Measurements from ENCODE around the gene ZNF556.

ZNF556 gene

GRCh38 chr19:2867025-2867991, at the start of gene ZNF556:
ZNF556 (plus strand) TSS chr19:2867335; CDS start chr19:2867422, 87 bp downstream.
- DNase-seq: peak; percentile 97

- DNase-seq: peak; percentile 96
Measured at GRCh38 chr19:2819540-2820111, 47.5 kb upstream of the ZNF556 start, which contains the start of gene ZNF554. ZNF554 (plus strand) TSS chr19:2819868; CDS start chr19:2820072, 204 bp downstream.

DNA sequence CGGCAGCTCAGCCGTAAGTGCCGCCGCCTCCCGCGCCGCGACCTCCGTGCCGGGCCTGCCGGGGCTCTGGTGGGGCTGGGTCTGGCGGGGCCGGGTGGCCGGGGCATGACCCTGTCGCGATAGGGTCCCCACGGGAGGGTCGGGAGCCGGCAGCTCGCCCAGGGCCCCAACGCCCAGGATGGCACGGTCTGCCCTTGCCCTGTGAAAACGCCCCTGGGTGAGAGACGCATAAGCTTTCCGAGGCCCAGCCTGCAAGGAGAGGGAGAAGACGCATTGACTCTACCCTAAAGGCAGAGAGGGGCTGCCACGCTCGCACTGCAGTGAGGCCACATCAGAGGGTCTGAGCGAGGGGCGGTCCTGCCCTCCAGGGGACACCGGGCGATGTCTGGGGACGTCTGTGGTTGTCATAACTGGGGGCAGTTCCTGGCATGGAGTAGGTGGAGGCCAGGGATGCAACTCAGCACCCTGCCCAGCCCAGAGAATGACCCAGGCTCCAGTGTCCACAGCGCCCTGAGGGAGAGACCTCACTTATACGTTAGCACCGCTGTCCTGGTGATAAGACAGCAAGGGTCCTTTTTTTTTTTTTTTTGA, 46.9 kb upstream of the ZNF556 start:
- DNase-seq: no peak

GRCh38 chr19:2822846-2823245, 44.3 kb upstream of the ZNF556 start:
- no peak for DNase-seq

- DNase-seq: no peak
Measured at GRCh38 chr19:2823646-2824045, 43.5 kb upstream of the ZNF556 start.

- no peak for DNase-seq
Measured at GRCh38 chr19:2824129-2824528, 43.0 kb upstream of the ZNF556 start.

- no peak for DNase-seq
Measured at GRCh38 chr19:2827022-2827421, 40.1 kb upstream of the ZNF556 start.

- DNase-seq: no peak
Measured at GRCh38 chr19:2827840-2828489, 39.2 kb upstream of the ZNF556 start.

DNA sequence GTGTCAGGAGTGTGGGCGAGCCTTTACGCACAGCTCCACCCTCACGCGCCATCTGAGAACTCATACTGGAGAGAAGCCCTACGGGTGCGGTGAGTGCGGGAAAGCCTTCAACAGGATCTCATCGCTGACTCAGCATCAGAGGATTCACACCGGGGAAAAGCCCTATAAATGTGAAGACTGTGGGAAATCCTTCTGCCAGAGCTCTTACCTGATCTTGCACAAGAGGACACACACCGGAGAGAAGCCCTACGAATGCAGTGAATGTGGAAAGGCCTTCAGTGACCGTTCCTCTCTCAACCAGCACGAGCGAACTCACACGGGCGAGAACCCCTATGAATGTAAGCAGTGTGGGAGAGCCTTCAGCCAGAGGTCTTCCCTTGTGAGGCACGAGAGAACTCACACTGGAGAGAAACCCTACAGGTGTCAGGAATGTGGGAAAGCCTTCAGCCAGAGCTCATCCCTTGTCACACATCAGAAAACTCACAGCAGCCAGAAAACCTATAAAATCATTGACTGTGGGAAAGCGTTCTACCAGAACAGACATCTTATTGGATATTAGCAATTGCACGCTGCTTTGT, 32.8 kb upstream of the ZNF556 start:
- no peak for DNase-seq

- DNase-seq: no peak
Measured at GRCh38 chr19:2837430-2837829, 29.7 kb upstream of the ZNF556 start.

DNA sequence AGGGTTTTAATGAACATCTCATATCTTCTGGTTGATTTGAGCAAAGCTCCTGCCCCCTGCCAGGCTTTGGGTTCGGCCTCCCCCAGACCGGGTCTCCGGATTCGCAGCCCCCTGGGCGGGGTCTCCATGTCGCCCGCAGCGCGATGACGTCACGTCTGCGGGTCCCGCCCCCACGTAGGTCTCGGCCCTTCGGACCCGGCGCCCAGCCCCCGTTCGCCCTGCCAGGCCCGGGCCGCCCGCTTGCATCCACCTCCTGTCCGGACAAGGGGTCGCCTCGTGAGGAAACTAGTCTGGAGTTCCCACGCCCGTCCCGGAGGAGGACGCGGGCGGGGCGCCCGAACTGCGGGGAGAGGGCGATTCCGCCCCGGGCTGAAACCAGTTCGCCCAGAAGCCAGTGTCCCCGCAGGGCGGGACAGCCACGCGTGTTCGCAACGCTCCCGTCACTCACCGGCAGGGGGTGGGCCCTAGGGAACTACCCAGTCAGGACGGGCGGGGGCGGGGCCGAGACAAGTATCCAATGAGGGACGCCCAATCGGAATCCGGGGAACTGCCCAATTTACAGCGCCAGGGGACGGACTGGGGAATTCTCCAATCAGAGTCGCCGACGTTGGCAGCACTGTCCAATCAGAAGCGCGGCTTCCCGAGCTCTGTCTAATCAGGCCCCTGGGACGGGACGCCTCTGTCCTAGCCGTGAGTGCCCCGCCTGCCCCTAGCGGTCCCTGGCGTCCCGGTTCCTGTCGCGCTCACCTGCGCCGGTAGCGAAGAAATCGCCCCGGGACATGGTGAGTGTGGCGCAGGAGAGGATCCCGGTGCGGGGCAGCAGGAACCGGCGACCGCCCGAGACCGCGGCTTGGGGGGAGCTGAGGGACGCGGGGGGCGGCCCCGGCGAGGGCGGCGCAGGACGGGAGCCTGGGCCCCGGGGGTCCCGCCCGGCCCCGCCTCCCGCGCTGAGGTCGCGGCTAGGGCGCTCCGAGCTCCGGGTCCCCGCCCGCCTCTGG, 26.0 kb upstream of the ZNF556 start, which contains the start of gene ZNF555:
ZNF555 (plus strand) TSS at position 682 of the 998 bp plus-strand sequence; CDS start at position 780, 98 bp downstream.
- peak; percentile 97 for DNase-seq

DNA sequence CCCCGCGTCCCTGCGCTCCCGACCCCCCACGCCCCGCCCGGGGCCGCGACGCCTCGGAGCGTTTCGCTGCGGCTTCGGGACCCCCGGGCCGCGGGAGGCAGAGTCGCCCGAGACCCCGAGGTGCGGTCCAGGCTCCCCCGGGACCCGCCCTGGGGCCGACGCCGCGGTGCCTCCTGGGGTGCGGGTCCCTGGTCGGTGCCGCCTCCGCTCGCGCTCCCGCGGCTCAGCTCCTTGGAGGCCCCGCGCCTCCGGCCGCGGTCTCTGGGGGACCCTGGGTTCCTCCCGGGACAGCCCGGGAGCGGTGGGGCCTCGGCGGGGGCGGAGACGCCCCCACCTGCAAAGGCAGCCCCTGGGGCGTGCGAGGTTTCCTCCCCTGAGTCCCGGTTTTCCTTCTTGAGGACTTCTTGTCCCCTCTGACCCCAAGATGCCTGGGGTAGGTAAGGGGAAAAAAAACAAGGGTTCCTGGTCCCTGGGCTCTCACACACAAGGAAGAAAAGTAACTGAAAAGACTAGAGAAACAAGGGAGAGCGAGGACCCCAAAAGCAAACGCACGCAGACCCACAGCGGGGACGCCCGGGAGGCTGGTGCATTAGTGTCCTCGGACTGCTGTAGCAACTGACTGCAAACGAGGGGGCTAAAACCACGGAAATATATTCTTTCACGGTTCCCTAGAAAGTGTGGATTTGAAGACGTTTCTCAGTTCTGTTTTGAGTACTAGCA, 25.1 kb upstream of the ZNF556 start:
- no peak for DNase-seq

DNA sequence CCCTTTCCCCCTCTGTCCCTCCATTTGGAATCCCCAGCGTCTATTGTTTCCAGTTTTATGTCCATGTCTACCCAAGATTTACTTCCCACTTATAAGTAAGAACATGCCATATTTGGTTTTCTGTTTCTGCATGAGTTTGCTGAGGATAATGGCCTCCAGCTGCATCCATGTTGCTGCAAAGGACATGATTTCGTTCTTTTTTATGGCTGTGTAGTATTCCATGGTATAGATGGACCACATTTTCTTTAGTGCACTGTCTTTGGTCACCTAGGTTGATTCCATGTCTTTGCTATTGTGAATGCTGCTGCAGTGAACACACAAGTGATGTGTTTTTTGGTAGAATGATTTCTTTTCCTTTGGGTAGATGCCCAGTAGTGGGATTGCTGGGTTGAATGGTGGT, 22.0 kb upstream of the ZNF556 start:
- no peak for DNase-seq

DNA sequence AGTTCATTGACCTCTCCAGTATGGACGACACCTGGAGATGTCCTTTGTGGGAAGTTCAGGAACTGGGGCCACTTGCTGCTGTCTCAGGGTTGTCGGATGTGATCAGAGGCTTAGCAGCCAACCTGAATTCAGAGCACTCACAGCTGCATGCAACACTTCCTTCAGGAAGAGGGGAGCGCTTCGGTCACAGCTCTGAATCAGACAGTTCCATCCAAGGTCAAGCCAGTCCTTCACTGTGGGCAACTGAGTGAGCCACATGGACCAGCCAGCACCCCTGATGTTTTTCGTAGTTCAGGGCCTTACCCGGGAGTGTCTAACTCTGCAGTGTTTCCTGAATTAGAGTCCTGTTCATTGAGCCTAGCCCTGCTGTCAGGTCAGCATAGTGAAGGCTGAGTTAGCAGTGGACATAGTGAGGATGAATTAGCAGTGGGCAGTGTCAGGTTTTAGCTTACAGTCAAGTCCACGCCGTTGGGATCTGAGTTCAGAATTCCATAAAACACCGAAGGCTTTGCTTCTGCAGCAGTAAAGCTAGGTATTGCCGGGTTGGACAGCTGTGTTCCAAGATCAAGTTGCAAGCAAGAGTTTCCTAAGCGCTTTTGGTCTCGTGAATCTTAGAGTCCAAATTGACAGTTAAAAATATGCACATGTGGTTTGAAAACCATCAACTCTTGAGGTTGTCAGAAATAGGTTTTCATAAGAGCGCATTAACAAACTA, 20.8 kb upstream of the ZNF556 start:
- DNase-seq: no peak

- DNase-seq: no peak
Measured at GRCh38 chr19:2847507-2847906, 19.6 kb upstream of the ZNF556 start.

- no peak for DNase-seq
Measured at GRCh38 chr19:2848616-2849015, 18.5 kb upstream of the ZNF556 start.

DNA sequence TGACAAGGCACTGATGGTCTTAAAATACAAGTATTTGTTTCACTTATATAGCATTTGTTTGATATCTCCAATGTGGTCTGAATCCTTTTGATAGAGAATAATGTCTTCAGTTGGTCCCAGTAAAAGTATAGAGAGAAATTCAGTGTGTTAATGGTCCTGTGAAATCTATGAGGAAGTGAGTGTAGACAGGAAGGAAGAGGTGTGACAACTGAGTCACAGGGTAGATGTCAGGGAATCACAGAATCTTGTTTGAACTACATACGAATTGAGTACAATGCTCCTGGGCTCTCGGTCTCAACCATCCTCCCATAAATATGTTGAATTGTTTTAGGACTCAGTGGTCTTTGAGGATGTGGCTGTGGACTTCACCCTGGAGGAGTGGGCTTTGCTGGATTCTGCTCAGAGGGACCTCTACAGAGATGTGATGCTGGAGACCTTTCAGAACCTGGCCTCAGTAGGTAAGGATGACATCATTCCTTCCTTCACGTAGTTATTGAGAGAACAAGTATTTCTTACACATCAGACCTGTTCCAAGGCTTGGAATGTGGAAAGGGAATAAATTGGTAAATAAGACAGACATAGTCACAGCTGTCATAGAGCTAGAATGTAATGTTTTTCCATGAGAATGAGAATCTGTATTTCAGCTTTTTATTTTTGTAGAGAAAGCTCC, 16.7 kb upstream of the ZNF556 start:
- no peak for DNase-seq

DNA sequence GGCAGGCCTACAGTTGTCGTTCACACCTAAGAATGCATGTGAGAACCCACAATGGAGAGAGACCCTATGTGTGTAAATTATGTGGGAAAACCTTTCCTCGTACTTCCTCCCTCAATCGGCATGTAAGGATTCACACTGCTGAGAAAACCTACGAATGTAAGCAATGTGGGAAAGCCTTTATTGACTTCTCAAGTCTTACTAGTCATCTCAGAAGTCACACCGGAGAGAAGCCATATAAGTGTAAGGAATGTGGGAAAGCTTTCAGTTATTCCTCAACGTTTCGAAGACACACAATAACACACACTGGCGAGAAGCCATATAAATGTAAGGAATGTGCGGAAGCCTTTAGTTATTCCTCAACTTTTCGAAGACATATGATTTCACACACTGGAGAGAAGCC, 14.5 kb upstream of the ZNF556 start:
- no peak for DNase-seq

- no peak for DNase-seq
Measured at GRCh38 chr19:2853015-2853606, 14.0 kb upstream of the ZNF556 start.
